ENCODE results near the gene TTLL3.
A peak's percentile ranks its signal among the peaks of the same experiment; 100 is the strongest.

TTLL3 gene

GRCh38 chr3:9818666-9819335 lies 8.7 kb downstream of the TTLL3 start:
- no peak for DNase-seq (ENCODE audit: low read depth, low spot score)
- Histone ChIP-seq H3K4me3 (ENCODE audit: insufficient read length, low read depth) (no peak overlapping the region), H3K27me3 (ENCODE audit: insufficient read depth, insufficient read length) (no peaks in the 10 kb centered on the region), H3K4me1 (ENCODE audit: insufficient read depth, insufficient read length) (no peaks in the 10 kb centered on the region), H3K9me3 (ENCODE audit: insufficient read depth, low read length) (no peaks in the 10 kb centered on the region), H3K9ac (ENCODE audit: insufficient read length, low read depth) (no peak overlapping the region), H3K36me3 (ENCODE audit: insufficient read depth, insufficient read length, low read length) (peaks cover 14% of the 10 kb centered on the region)
- TF ChIP-seq SUZ12 (IDR thresholded peaks at IDR 0.05; ENCODE audit: extremely low read depth, insufficient read depth, insufficient read length) (no peak), ZNF274 (IDR thresholded peaks at IDR 0.05; ENCODE audit: low read depth, low read length) (no peak), YY1 (IDR thresholded peaks at IDR 0.05; ENCODE audit: insufficient read depth, insufficient read length) (no peak)

- peaks cover 14% of the 10 kb centered on the region for H3K36me3 ChIP-seq (ENCODE audit: insufficient read depth, insufficient read length, low read length)
- no peak overlapping the region for H3K9ac ChIP-seq (ENCODE audit: insufficient read length, low read depth)
- TF ChIP-seq ZNF274 (IDR thresholded peaks at IDR 0.05; ENCODE audit: low read depth, low read length) (no peak), SUZ12 (IDR thresholded peaks at IDR 0.05; ENCODE audit: extremely low read depth, insufficient read depth, insufficient read length) (no peak), YY1 (IDR thresholded peaks at IDR 0.05; ENCODE audit: insufficient read depth, insufficient read length) (no peak)
- H3K4me3 ChIP-seq (ENCODE audit: insufficient read length, low read depth), result no peak overlapping the region
- no peaks in the 10 kb centered on the region for H3K27me3 ChIP-seq (ENCODE audit: insufficient read depth, insufficient read length)
- no peaks in the 10 kb centered on the region for H3K9me3 ChIP-seq (ENCODE audit: insufficient read depth, low read length)
- no peak for DNase-seq (ENCODE audit: low read depth, low spot score)
- peaks cover 3% of the 10 kb centered on the region for H3K4me1 ChIP-seq (ENCODE audit: insufficient read depth, insufficient read length)
Measured at GRCh38 chr3:9820543-9820942, 10.5 kb downstream of the TTLL3 start.

- H3K36me3 ChIP-seq (ENCODE audit: insufficient read depth, insufficient read length, low read length), result peaks cover 11% of the 10 kb centered on the region
- no peak overlapping the region for H3K4me3 ChIP-seq (ENCODE audit: insufficient read length, low read depth)
- H3K9ac ChIP-seq (ENCODE audit: insufficient read length, low read depth), result no peak overlapping the region
- peak; percentile 28 for DNase-seq (ENCODE audit: low read depth, low spot score)
- no peaks in the 10 kb centered on the region for H3K9me3 ChIP-seq (ENCODE audit: insufficient read depth, low read length)
- H3K27me3 ChIP-seq (ENCODE audit: insufficient read depth, insufficient read length), result no peaks in the 10 kb centered on the region
- no peak for TF ChIP-seq SUZ12 (IDR thresholded peaks at IDR 0.05; ENCODE audit: extremely low read depth, insufficient read depth, insufficient read length)
- no peak for TF ChIP-seq YY1 (IDR thresholded peaks at IDR 0.05; ENCODE audit: insufficient read depth, insufficient read length)
- TF ChIP-seq ZNF274 (IDR thresholded peaks at IDR 0.05; ENCODE audit: low read depth, low read length), result no peak
- H3K4me1 ChIP-seq (ENCODE audit: insufficient read depth, insufficient read length), result peaks cover 5% of the 10 kb centered on the region
Measured at GRCh38 chr3:9820946-9821345, 10.9 kb downstream of the TTLL3 start.

- H3K9me3 ChIP-seq (ENCODE audit: insufficient read depth, low read length), result no peaks in the 10 kb centered on the region
- no peak overlapping the region for H3K9ac ChIP-seq (ENCODE audit: insufficient read length, low read depth)
- H3K4me3 ChIP-seq (ENCODE audit: insufficient read length, low read depth), result no peak overlapping the region
- no peaks in the 10 kb centered on the region for H3K27me3 ChIP-seq (ENCODE audit: insufficient read depth, insufficient read length)
- peaks cover 17% of the 10 kb centered on the region for H3K36me3 ChIP-seq (ENCODE audit: insufficient read depth, insufficient read length, low read length)
- H3K4me1 ChIP-seq (ENCODE audit: insufficient read depth, insufficient read length), result peaks cover 5% of the 10 kb centered on the region
- no peak for DNase-seq (ENCODE audit: low read depth, low spot score)
- TF ChIP-seq YY1 (IDR thresholded peaks at IDR 0.05; ENCODE audit: insufficient read depth, insufficient read length) (no peak), SUZ12 (IDR thresholded peaks at IDR 0.05; ENCODE audit: extremely low read depth, insufficient read depth, insufficient read length) (no peak), ZNF274 (IDR thresholded peaks at IDR 0.05; ENCODE audit: low read depth, low read length) (no peak)
Measured at GRCh38 chr3:9825451-9826040, 15.5 kb downstream of the TTLL3 start.

- no peak for TF ChIP-seq YY1 (IDR thresholded peaks at IDR 0.05; ENCODE audit: insufficient read depth, insufficient read length)
- no peak for TF ChIP-seq SUZ12 (IDR thresholded peaks at IDR 0.05; ENCODE audit: extremely low read depth, insufficient read depth, insufficient read length)
- no peak for TF ChIP-seq ZNF274 (IDR thresholded peaks at IDR 0.05; ENCODE audit: low read depth, low read length)
Measured at GRCh38 chr3:9826815-9827573, 16.9 kb downstream of the TTLL3 start.

GRCh38 chr3:9828801-9829755 lies 19.0 kb downstream of the TTLL3 start:
- peaks cover 30% of the 10 kb centered on the region for H3K36me3 ChIP-seq (ENCODE audit: insufficient read depth, insufficient read length, low read length)
- H3K4me1 ChIP-seq (ENCODE audit: insufficient read depth, insufficient read length), result peaks cover 5% of the 10 kb centered on the region
- no peak for TF ChIP-seq YY1 (IDR thresholded peaks at IDR 0.05; ENCODE audit: insufficient read depth, insufficient read length)
- TF ChIP-seq ZNF274 (IDR thresholded peaks at IDR 0.05; ENCODE audit: low read depth, low read length), result no peak
- no peak for TF ChIP-seq SUZ12 (IDR thresholded peaks at IDR 0.05; ENCODE audit: extremely low read depth, insufficient read depth, insufficient read length)
- H3K9me3 ChIP-seq (ENCODE audit: insufficient read depth, low read length), result no peaks in the 10 kb centered on the region
- DNase-seq (ENCODE audit: low read depth, low spot score), result no peak
- no peaks in the 10 kb centered on the region for H3K27me3 ChIP-seq (ENCODE audit: insufficient read depth, insufficient read length)
- H3K4me3 ChIP-seq (ENCODE audit: insufficient read length, low read depth), result no peak overlapping the region
- H3K9ac ChIP-seq (ENCODE audit: insufficient read length, low read depth), result no peak overlapping the region

More at GRCh38 chr3:9826815-9827573, 16.9 kb downstream of the TTLL3 start:
- Histone ChIP-seq H3K9ac (ENCODE audit: insufficient read length, low read depth) (no peak overlapping the region), H3K27me3 (ENCODE audit: insufficient read depth, insufficient read length) (no peaks in the 10 kb centered on the region), H3K4me1 (ENCODE audit: insufficient read depth, insufficient read length) (peaks cover 5% of the 10 kb centered on the region), H3K4me3 (ENCODE audit: insufficient read length, low read depth) (no peak overlapping the region), H3K36me3 (ENCODE audit: insufficient read depth, insufficient read length, low read length) (peaks cover 17% of the 10 kb centered on the region), H3K9me3 (ENCODE audit: insufficient read depth, low read length) (no peaks in the 10 kb centered on the region)
- DNase-seq (ENCODE audit: low read depth, low spot score), result peak; percentile 51
